Endodermal cell (in vitro differentiated cells): Measurements from ENCODE around the gene IFNG-AS1. TPM values are rescaled to one million over a fixed set of nuclear protein-coding genes. Genes with fewer than 3 reads are reported as not detected.

Source experiments
- DNase-seq: peaks from one replicate; pipeline ENCODE4 v3.0.0-alpha.2; 2017
- H3K27ac ChIP-seq: 2 replicates; pipeline ENCODE4 v1.5.1; 2013; ENCODE audit warnings: mild to moderate bottlenecking, low read depth, low read length, moderate library complexity
- H3K27me3 ChIP-seq: 2 replicates; pipeline ENCODE4 v1.6.1; 2013; ENCODE audit warnings: mild to moderate bottlenecking, low read length, moderate library complexity; ENCODE audit not compliant: insufficient read depth, control insufficient read depth, poor library complexity, severe bottlenecking
- H3K36me3 ChIP-seq: 2 replicates; pipeline ENCODE4 v1.7.0; 2013; ENCODE audit warnings: mild to moderate bottlenecking, low read length, moderate library complexity; ENCODE audit not compliant: control insufficient read depth, insufficient read depth
- H3K4me1 ChIP-seq: one replicate; pipeline ENCODE4 v1.7.0; 2013; ENCODE audit warnings: low read length; ENCODE audit not compliant: control insufficient read depth, insufficient read depth
- H3K4me3 ChIP-seq: 2 replicates; pipeline ENCODE4 v1.5.1; 2013; ENCODE audit warnings: mild to moderate bottlenecking, low read length, moderate library complexity
- H3K9ac ChIP-seq: 2 replicates; pipeline ENCODE4 v1.6.1; 2013; ENCODE audit warnings: mild to moderate bottlenecking, low read length, moderate library complexity; ENCODE audit not compliant: poor library complexity, severe bottlenecking; ENCODE audit errors: extremely low read depth
- H3K9me3 ChIP-seq: 2 replicates; pipeline ENCODE4 v1.6.1; 2013; ENCODE audit warnings: mild to moderate bottlenecking, low read length, moderate library complexity; ENCODE audit not compliant: control insufficient read depth
- H3K27ac Mint-ChIP-seq: 2 replicates; pipeline ENCODE4 v1.8.0; 2020; ENCODE audit warnings: mixed read lengths
- H3K27me3 Mint-ChIP-seq: 2 replicates; pipeline ENCODE4 v1.8.0; 2021; ENCODE audit warnings: mild to moderate bottlenecking, mixed read lengths; ENCODE audit not compliant: insufficient read depth
- H3K36me3 Mint-ChIP-seq: 2 replicates; pipeline ENCODE4 v1.8.0; 2020; ENCODE audit warnings: low read depth, mixed read lengths
- H3K4me1 Mint-ChIP-seq: 2 replicates; pipeline ENCODE4 v1.8.0; 2020; ENCODE audit warnings: mixed read lengths
- H3K4me3 Mint-ChIP-seq: 2 replicates; pipeline ENCODE4 v1.8.0; 2020; ENCODE audit warnings: mild to moderate bottlenecking, moderate library complexity, mixed read lengths
- H3K9me3 Mint-ChIP-seq: 2 replicates; pipeline ENCODE4 v1.8.0; 2020; ENCODE audit warnings: mild to moderate bottlenecking, mixed read lengths
- CTCF ChIP-seq: fragments of 200-600 bp; sonication (generic); conservative IDR thresholded peaks from 2 replicates; pipeline ENCODE4 v1.5.0; 2021; ENCODE audit warnings: antibody characterized with exemption, mild to moderate bottlenecking
- WGBS, 2 experiments: methylation state at CpG; one replicate each; pipeline versions ENCODE4 v1.1.5 to v1.1.7; 2013; ENCODE audit warnings: missing lambda C conversion rate in 2 of 2, mixed read lengths in 1 of 2; ENCODE audit not compliant: insufficient coverage in 1 of 2, insufficient read length in 1 of 2; 5-methylcytosine and 5-hydroxymethylcytosine counted together
- total RNA-seq, 2 donors: library from RNA; stranded (reverse); fragmentation: NEBNext Ultra II Directional in 1 of 2; extraction: Animal tissue kit (Norgen Biotek cat#: 25700) in 1 of 2; gene quantifications; 2 replicates in 1 of 2; 3 replicates in 1 of 2; pipeline ENCODE4 v1.2.1, GENCODE V29; 2021

Gene IFNG-AS1
- total RNA-seq, 2 donors from 2014 or later = not detected

- Histone ChIP-seq H3K27me3 (no peaks in the 10 kb centered on the region), H3K4me1 (peaks cover 23% of the 10 kb centered on the region), H3K4me3 (no peak overlapping the region), H3K36me3 (no peaks in the 10 kb centered on the region), H3K27ac (no peak overlapping the region), H3K9ac (no peak overlapping the region), H3K9me3 (peaks cover 16% of the 10 kb centered on the region)
- H3K4me1 Mint-ChIP-seq = peaks cover 46% of the 10 kb centered on the region
- no peak overlapping the region for H3K4me3 Mint-ChIP-seq
- no peak for DNase-seq
- H3K27me3 Mint-ChIP-seq = peaks cover 5% of the 10 kb centered on the region
- H3K36me3 Mint-ChIP-seq = peaks cover 2% of the 10 kb centered on the region
- WGBS, 2 experiments = 100% methylated on average over 1 of the region's 1 CpG
- no peak overlapping the region for H3K27ac Mint-ChIP-seq
- peaks cover 3% of the 10 kb centered on the region for H3K9me3 Mint-ChIP-seq
- TF ChIP-seq CTCF = no peak
Observed at GRCh38 chr12:67964456-67964855, 24.8 kb upstream of the IFNG-AS1 start.

GRCh38 chr12:67966560-67966959, 22.7 kb upstream of the IFNG-AS1 start:
- 90 to 100% methylated on average over 2 of the region's 2 CpGs for WGBS, 2 experiments
- Histone ChIP-seq H3K9ac (no peak overlapping the region), H3K27me3 (no peaks in the 10 kb centered on the region)

GRCh38 chr12:67968321-67968720, 20.9 kb upstream of the IFNG-AS1 start:
- H3K27ac ChIP-seq = no peak overlapping the region
- TF ChIP-seq CTCF = no peak
- no peak overlapping the region for H3K4me3 Mint-ChIP-seq
- no peak overlapping the region for H3K9ac ChIP-seq
- 94 to 100% methylated on average over 1 of the region's 2 CpGs for WGBS, 2 experiments
- no peak overlapping the region for H3K27ac Mint-ChIP-seq
- H3K9me3 ChIP-seq = no peaks in the 10 kb centered on the region
- H3K4me1 ChIP-seq = peaks cover 17% of the 10 kb centered on the region
- H3K36me3 Mint-ChIP-seq = no peaks in the 10 kb centered on the region
- no peaks in the 10 kb centered on the region for H3K27me3 ChIP-seq
- H3K36me3 ChIP-seq = no peaks in the 10 kb centered on the region
- no peaks in the 10 kb centered on the region for H3K9me3 Mint-ChIP-seq
- H3K4me3 ChIP-seq = no peak overlapping the region
- H3K27me3 Mint-ChIP-seq = peaks cover 12% of the 10 kb centered on the region
- peaks cover 29% of the 10 kb centered on the region for H3K4me1 Mint-ChIP-seq
- DNase-seq = no peak

More at GRCh38 chr12:67966560-67966959, 22.7 kb upstream of the IFNG-AS1 start:
- H3K4me1 Mint-ChIP-seq = peaks cover 46% of the 10 kb centered on the region
- H3K9me3 ChIP-seq = no peaks in the 10 kb centered on the region
- H3K27me3 Mint-ChIP-seq = peaks cover 5% of the 10 kb centered on the region
- H3K9me3 Mint-ChIP-seq = no peaks in the 10 kb centered on the region
- no peak overlapping the region for H3K4me3 ChIP-seq
- H3K36me3 ChIP-seq = no peaks in the 10 kb centered on the region
- H3K36me3 Mint-ChIP-seq = no peaks in the 10 kb centered on the region
- no peak overlapping the region for H3K27ac ChIP-seq
- TF ChIP-seq CTCF = no peak
- H3K4me3 Mint-ChIP-seq = no peak overlapping the region
- peaks cover 23% of the 10 kb centered on the region for H3K4me1 ChIP-seq
- no peak for DNase-seq
- H3K27ac Mint-ChIP-seq = no peak overlapping the region
